Measurements from ENCODE around the gene PRPH2. TPM values are rescaled to one million over a fixed set of nuclear protein-coding genes. Genes with fewer than 3 reads are reported as not detected.
A peak's percentile ranks its signal among the peaks of the same experiment; 100 is the strongest.
"Not testable (repeated sequence)": the region's sequence is repeated elsewhere in the genome, so short reads cannot be mapped to it uniquely, and the experiment has no call there.

PRPH2 gene
- total and polyA plus RNA-seq, 2 experiments from 2014 or later, result not detected

GRCh38 chr6:42740725-42741124, 18.3 kb upstream of the PRPH2 start:
- Histone ChIP-seq H4K20me1 (ENCODE audit: insufficient read depth, poor library complexity, severe bottlenecking) (peaks cover 17% of the 10 kb centered on the region), H2AFZ (no peak overlapping the region), H3K4me2 (no peak overlapping the region), H3K27ac (no peak overlapping the region), H3K79me2 (peaks cover 29% of the 10 kb centered on the region), H3K9me3 (ENCODE audit: low read depth) (no peaks in the 10 kb centered on the region), H3K4me3 (no peak overlapping the region), H3K36me3 (replicated peaks; ENCODE audit: insufficient read depth, low read depth) (no peaks in the 10 kb centered on the region), H3K9me2 (replicated peaks; ENCODE audit: insufficient read depth) (no peaks in the 10 kb centered on the region), H3K27me3 (no peaks in the 10 kb centered on the region), H3K4me1 (ENCODE audit: insufficient read depth) (peaks cover 9% of the 10 kb centered on the region)
- DNase-seq (ENCODE audit: low spot score), result no peak
- no peak for TF ChIP-seq EZH2phosphoT487 (IDR thresholded peaks at IDR 0.05; ENCODE audit: low read depth, severe bottlenecking, unreplicated experiment)
- no peak for TF ChIP-seq EZH2 (IDR thresholded peaks at IDR 0.05; ENCODE audit: borderline replicate concordance)
- TF ChIP-seq, protein P1, sequence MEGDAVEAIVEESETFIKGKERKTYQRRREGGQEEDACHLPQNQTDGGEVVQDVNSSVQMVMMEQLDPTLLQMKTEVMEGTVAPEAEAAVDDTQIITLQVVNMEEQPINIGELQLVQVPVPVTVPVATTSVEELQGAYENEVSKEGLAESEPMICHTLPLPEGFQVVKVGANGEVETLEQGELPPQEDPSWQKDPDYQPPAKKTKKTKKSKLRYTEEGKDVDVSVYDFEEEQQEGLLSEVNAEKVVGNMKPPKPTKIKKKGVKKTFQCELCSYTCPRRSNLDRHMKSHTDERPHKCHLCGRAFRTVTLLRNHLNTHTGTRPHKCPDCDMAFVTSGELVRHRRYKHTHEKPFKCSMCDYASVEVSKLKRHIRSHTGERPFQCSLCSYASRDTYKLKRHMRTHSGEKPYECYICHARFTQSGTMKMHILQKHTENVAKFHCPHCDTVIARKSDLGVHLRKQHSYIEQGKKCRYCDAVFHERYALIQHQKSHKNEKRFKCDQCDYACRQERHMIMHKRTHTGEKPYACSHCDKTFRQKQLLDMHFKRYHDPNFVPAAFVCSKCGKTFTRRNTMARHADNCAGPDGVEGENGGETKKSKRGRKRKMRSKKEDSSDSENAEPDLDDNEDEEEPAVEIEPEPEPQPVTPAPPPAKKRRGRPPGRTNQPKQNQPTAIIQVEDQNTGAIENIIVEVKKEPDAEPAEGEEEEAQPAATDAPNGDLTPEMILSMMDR (IDR thresholded peaks at IDR 0.05; ENCODE audit: poor library complexity), result no peak
- WGBS (ENCODE audit: low lambda C conversion rate, missing lambda C conversion rate), result 97% methylated on average over 3 of the region's 3 CpGs

DNA sequence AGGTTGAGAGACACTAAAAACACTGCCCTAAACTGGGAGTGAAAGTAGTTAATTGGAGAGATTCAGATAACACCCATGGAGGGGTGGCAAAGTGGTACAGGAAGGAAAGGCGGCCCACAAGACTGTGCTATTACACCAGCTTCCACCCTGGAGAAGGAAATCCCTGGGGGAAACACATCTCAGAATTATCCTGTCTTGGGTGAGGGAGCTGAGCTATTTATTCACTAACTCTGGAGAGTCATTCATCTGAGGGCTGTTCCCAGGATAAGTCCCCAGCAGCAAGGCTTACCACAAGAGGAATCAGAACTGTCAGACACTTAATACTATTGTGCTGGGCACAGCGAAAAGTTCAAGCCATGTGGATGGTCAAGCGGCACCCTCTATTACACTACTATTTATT, 13.6 kb upstream of the PRPH2 start:
- H3K4me3 ChIP-seq, result no peak overlapping the region
- no peak overlapping the region for H3K4me2 ChIP-seq
- no peak for DNase-seq (ENCODE audit: low spot score)
- WGBS (ENCODE audit: low lambda C conversion rate, missing lambda C conversion rate), result 88% methylated on average over 3 of the region's 3 CpGs
- TF ChIP-seq, protein P1 (IDR thresholded peaks at IDR 0.05; ENCODE audit: poor library complexity), result no peak
- no peak for TF ChIP-seq EZH2 (IDR thresholded peaks at IDR 0.05; ENCODE audit: borderline replicate concordance)
- TF ChIP-seq EZH2phosphoT487 (IDR thresholded peaks at IDR 0.05; ENCODE audit: low read depth, severe bottlenecking, unreplicated experiment), result no peak
- no peaks in the 10 kb centered on the region for H3K9me3 ChIP-seq (ENCODE audit: low read depth)
- H3K36me3 ChIP-seq (replicated peaks; ENCODE audit: insufficient read depth, low read depth), result no peaks in the 10 kb centered on the region
- no peaks in the 10 kb centered on the region for H3K4me1 ChIP-seq (ENCODE audit: insufficient read depth)
- H3K27ac ChIP-seq, result no peak overlapping the region
- no peak overlapping the region for H2AFZ ChIP-seq
- H3K9me2 ChIP-seq (replicated peaks; ENCODE audit: insufficient read depth), result no peaks in the 10 kb centered on the region
- H4K20me1 ChIP-seq (ENCODE audit: insufficient read depth, poor library complexity, severe bottlenecking), result no peaks in the 10 kb centered on the region
- H3K27me3 ChIP-seq, result no peaks in the 10 kb centered on the region
- H3K79me2 ChIP-seq, result no peaks in the 10 kb centered on the region

- H3K27ac ChIP-seq; H3K36me3 ChIP-seq (replicated peaks; ENCODE audit: insufficient read depth, low read depth); H3K4me1 ChIP-seq (ENCODE audit: insufficient read depth); H3K4me2 ChIP-seq; H3K9me3 ChIP-seq (ENCODE audit: low read depth); H3K27me3 ChIP-seq; H3K9me2 ChIP-seq (replicated peaks; ENCODE audit: insufficient read depth); H4K20me1 ChIP-seq (ENCODE audit: insufficient read depth, poor library complexity, severe bottlenecking); H2AFZ ChIP-seq; H3K4me3 ChIP-seq; DNase-seq (ENCODE audit: low spot score); H3K79me2 ChIP-seq: not testable (repeated sequence)
- WGBS (ENCODE audit: low lambda C conversion rate, missing lambda C conversion rate), result 76% methylated on average over 13 of the region's 13 CpGs
These were observed 11.6 kb upstream of the PRPH2 start for GRCh38 chr6:42733867-42734481.

DNA sequence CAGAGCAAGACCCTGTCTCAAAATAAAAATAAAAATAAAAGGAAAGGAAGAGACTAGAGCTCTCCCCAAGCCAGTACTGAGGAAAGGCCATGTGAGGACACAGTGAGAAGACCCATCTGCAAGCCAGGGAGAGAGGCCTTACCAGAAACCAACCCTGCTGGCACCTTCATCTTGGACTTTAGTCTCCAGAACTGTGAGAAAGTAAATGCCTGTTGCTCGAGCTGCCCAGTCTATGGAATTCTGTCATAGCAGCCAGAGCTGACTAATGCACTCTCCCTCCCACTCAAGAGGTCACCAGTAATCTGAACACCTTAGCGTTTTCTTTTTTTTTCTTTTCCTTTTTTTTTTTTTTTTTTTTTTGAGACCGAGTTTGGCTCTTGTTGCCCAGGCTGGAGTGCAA, 7.3 kb upstream of the PRPH2 start:
- H3K4me2 ChIP-seq, result no peak overlapping the region
- no peaks in the 10 kb centered on the region for H3K9me3 ChIP-seq (ENCODE audit: low read depth)
- H4K20me1 ChIP-seq (ENCODE audit: insufficient read depth, poor library complexity, severe bottlenecking), result no peaks in the 10 kb centered on the region
- peak; percentile 59 for DNase-seq (ENCODE audit: low spot score)
- no peak overlapping the region for H3K27ac ChIP-seq
- H3K9me2 ChIP-seq (replicated peaks; ENCODE audit: insufficient read depth), result no peaks in the 10 kb centered on the region
- H3K4me3 ChIP-seq, result no peak overlapping the region
- no peaks in the 10 kb centered on the region for H3K27me3 ChIP-seq
- H2AFZ ChIP-seq, result no peak overlapping the region
- TF ChIP-seq, protein P1 (IDR thresholded peaks at IDR 0.05; ENCODE audit: poor library complexity), result no peak
- no peak for TF ChIP-seq EZH2phosphoT487 (IDR thresholded peaks at IDR 0.05; ENCODE audit: low read depth, severe bottlenecking, unreplicated experiment)
- no peak for TF ChIP-seq EZH2 (IDR thresholded peaks at IDR 0.05; ENCODE audit: borderline replicate concordance)
- no peaks in the 10 kb centered on the region for H3K4me1 ChIP-seq (ENCODE audit: insufficient read depth)
- no peaks in the 10 kb centered on the region for H3K36me3 ChIP-seq (replicated peaks; ENCODE audit: insufficient read depth, low read depth)
- H3K79me2 ChIP-seq, result no peaks in the 10 kb centered on the region
- WGBS (ENCODE audit: low lambda C conversion rate, missing lambda C conversion rate), result 79% methylated on average over 3 of the region's 3 CpGs
